LHCN-M2 (cell line): Measurements from ENCODE around the gene CD44. TPM values are rescaled to one million over a fixed set of nuclear protein-coding genes. Genes with fewer than 3 reads are reported as not detected.
A peak's percentile ranks its signal among the peaks of the same experiment; 100 is the strongest.

Experiments
- DNase-seq: peaks from one replicate; pipeline ENCODE4 v3.0.0-alpha.2; 2012; ENCODE audit warnings: low read depth
- total RNA-seq: library from RNA; depleted of rRNA; stranded (reverse); fragments of >200 nt; gene quantifications from 2 replicates; pipeline ENCODE4 v1.2.3, GENCODE V29; 2014; rRNA removed

The CD44 gene
- total RNA-seq, 1 experiment from 2014 or later = 215 TPM

- DNase-seq = peak; percentile 86
Measured at GRCh38 chr11:35260342-35260985, 121.5 kb downstream of the CD44 start.

- DNase-seq = no peak
Measured at GRCh38 chr11:35261197-35261596, 122.2 kb downstream of the CD44 start.

- no peak for DNase-seq
Measured at GRCh38 chr11:35262056-35262455, 123.1 kb downstream of the CD44 start.

GRCh38 chr11:35262735-35263134 is 123.8 kb downstream of the CD44 start:
- no peak for DNase-seq

- DNase-seq = peak; percentile 70
Measured at GRCh38 chr11:35265755-35266454, 126.9 kb downstream of the CD44 start.

GRCh38 chr11:35267504-35267903 is 128.5 kb downstream of the CD44 start:
- DNase-seq = peak; percentile 84

GRCh38 chr11:35270342-35270741 is 131.4 kb downstream of the CD44 start:
- DNase-seq = no peak

GRCh38 chr11:35271031-35271430 is 132.1 kb downstream of the CD44 start:
- DNase-seq = no peak

- no peak for DNase-seq
Measured at GRCh38 chr11:35272391-35272902, 133.5 kb downstream of the CD44 start.

GRCh38 chr11:35274909-35275785 is 136.2 kb downstream of the CD44 start:
- DNase-seq = peak; percentile 48

- no peak for DNase-seq
Measured at GRCh38 chr11:35275786-35276170, 136.8 kb downstream of the CD44 start.

GRCh38 chr11:35276396-35277145 is 137.6 kb downstream of the CD44 start:
- DNase-seq = no peak

- DNase-seq = no peak
Measured at GRCh38 chr11:35277827-35278226, 138.9 kb downstream of the CD44 start.

GRCh38 chr11:35280727-35281126 is 141.8 kb downstream of the CD44 start:
- no peak for DNase-seq

- DNase-seq = no peak
Measured at GRCh38 chr11:35281169-35281688, 142.3 kb downstream of the CD44 start.

Other genes with a start within 250 kb of the CD44 start
- gene APIP, start 222.8 kb upstream of the CD44 start, total RNA-seq = 27.0 and 28.1 TPM in 2 replicates
- gene PDHX, start 222.6 kb upstream of the CD44 start, total RNA-seq = 35.8 and 39.9 TPM in 2 replicates